NCI-H526 treated with DMSO at 0.1 percent for 48 hours (cell line): Measurements from ENCODE around the gene MISP.
A peak's percentile ranks its signal among the peaks of the same experiment; 100 is the strongest.
"Not testable (repeated sequence)": the region's sequence is repeated elsewhere in the genome, so short reads cannot be mapped to it uniquely, and the experiment has no call there.

Experiments
- DNase-seq: peaks from one replicate; lab custom pipeline; 2025; lab: John Stamatoyannopoulos, UW

Gene MISP

DNA sequence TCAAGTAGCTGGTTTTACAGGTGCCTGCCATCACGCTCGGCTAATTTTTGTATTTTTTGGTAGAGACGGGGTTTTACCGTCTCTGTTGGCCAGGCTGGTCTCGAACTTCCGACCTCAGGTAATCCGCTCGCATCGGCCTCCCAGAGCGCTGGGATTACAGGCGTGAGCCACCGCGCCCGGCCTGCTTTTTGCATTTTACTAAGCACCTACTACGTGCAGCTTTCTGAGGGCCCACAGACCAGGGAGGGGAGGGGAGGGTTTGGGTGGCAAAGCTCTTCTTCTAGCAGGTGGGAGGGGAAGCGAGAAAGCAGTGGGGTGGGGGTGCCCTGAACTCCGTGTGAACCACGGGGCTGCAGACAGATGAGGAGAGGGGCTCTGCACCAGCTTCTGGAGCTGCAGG, 27.2 kb upstream of the MISP start:
- no peak for DNase-seq

DNA sequence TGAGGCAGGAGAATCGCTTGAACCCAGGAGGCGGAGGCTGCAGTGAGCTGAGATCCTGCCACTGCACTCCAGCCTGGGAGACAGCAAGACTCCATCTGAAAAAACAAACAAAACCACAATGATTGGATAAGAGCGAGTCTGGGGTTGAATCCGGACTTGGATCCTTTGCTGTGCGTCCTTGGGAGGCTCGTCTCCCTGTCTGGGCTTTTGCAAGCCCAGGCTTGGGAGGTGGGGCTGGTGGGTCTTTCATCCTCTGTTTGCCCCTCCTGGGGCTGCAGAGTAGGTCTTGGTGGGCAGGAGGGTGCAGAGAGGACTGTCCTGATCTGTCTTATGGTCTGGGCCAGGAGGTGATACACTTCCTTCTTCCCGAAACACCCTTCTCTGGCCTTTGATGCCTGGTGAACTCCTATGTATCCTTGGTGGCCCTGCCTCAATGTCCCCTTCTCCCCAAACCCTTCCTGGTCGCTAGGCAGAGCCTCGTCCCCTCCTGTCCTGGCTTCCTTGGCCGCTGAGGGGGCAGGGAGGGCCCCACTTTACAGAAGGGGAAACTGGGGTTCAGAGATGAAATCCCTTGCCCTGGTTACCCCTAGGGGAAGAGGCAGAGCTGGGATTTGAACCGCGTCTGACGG, 25.3 kb upstream of the MISP start:
- DNase-seq, result no peak

GRCh38 chr19:726993-727956, 23.6 kb upstream of the MISP start:
- no peak for DNase-seq

DNA sequence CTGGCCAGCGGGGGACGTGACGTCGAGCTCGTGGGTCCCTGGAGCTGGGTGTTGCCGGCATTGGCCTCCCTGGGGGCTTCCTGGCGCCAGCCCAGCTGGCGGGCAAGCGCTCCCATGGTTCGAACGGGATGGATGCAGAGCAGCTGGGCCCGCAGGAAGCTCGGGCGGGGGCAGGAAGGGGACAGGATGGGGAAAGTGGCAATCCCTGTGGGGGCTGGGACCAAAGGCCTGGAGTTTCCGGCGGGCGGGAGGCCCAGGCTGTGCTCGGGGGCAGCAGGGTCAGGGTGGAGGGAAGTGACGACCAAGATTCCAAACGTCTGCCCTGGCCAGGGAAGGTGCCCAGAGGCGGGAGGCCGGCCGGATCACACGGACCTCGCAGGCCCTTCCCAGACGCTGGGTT, 22.9 kb upstream of the MISP start:
- DNase-seq, result no peak

DNA sequence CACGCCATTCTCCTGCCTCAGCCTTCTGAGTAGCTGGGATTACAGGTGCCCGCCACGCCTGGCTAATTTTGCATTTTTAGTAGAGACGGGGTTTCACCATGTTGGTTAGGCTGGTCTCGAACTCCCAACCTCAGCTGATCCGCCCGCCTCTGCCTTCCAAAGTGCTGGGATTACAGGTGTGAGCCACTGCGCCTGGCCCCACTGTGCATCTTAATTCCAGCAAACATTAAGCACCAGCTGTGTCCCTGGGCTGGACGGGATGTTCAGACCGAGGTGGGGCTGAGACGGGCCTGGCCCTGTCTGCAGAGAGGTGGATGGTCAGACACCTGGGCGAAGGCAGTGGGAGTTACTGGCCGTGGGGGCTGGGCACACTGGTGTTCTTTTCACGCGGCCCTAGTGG, 21.3 kb upstream of the MISP start:
- DNase-seq, result not testable (repeated sequence)

DNA sequence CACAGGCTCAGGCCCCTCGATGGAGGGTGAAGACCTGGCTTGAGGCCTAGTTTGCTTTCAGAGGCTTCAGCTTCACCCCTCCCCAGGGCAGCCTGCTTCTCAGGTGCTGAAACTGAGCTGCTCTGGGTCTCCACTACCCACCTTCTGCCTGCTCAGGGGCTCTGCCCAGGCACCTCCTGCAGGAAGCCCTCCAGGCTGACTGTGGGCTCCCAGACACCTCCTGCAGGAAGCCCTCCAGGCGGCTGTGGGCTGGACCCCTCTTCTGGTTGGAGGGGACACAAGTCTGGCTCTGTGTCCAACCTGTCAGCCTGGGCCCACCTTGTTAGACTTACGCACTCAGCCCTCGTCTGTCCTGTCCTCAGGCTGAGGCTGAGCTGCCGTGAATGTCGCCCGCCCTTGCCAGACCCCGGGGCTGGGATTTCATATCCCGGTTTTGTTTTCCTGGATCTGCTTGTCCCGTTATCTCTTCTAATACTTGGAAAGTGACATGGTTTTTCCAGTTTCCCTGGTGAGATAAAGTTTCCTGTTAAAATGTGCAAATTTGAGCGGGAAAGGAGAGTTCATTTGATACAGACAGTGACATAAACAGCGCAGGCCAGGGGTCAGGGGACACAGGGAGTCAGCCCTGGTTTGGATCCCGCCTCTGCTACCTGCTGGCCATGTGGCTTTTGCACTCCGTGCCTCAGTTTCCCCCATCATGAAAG, 20.8 kb upstream of the MISP start:
- DNase-seq, result no peak

GRCh38 chr19:731000-731399, 19.9 kb upstream of the MISP start:
- DNase-seq, result no peak

- no peak for DNase-seq
Observed at GRCh38 chr19:732148-733069, 18.5 kb upstream of the MISP start.

GRCh38 chr19:734716-735115, 16.2 kb upstream of the MISP start:
- no peak for DNase-seq

- no peak for DNase-seq
Observed at GRCh38 chr19:736125-736524, 14.8 kb upstream of the MISP start.

GRCh38 chr19:737591-738093, 13.3 kb upstream of the MISP start:
- DNase-seq, result no peak

GRCh38 chr19:738509-739128, 12.3 kb upstream of the MISP start:
- DNase-seq, result no peak

DNA sequence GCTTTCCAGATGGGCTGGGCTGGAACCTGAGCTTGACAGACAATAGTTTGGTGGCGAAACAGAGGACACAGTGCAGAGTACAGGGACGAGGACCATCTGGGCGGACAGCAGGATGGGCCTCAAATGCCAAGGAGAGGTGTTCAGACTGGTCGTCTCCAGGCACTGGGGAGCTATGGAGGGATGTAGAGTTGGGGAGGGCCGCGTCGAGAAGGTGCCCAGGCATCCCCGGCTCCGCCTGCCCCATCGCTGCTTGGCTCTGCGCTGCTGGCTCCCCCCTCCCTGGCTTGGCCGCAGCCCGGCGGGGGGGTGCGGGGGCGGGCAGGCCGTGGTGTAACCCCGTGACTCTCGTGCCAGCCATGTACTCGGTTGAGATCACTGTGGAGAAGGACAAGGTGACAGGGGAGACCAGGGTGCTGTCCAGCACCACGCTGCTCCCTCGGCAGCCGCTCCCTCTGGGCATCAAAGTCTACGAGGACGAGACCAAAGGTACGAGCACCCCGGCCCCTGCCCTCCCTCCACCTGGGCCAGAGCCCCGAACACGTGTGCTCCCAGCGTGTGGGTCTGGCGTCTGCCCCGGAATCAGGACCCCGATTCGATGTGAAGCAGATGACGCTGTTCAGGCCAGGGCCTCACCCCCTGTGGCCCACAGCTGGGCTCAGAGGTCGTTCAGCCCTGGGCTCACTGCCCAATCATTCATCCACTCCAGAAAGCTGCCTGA, 10.8 kb upstream of the MISP start:
- no peak for DNase-seq

DNA sequence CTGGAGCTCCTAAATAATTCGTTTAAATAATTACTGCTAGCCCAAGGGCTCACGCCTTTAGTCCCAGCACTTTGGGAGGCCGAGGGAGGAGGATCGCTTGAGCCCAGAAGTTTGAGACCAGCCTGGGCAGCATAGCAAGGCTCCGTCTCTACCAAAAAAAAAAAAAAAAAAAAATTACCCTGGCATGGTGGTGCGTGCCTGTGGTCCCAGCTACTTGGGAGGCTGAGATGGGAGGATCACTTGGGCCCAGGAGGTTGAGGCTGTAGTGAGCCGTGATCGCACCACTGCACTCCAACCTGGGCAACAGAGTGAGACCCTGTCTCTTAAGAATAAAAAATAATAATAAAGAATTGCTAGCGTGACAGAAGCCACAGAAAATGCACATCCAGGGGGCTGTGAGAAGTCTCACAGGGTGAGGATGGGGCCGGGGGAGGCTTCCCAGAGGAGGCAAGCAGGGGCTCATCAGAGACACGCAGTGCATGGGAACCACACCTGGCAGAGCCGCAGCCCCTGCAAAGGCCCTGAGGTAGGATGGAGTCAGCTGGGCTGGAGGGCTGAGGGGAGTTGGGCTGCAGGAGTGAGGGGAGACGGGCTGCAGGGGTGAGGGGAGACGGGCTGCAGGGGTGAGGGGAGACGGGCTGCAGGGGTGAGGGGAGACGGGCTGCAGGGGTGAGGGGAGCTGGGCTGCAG, 10.0 kb upstream of the MISP start:
- not testable (repeated sequence) for DNase-seq

DNA sequence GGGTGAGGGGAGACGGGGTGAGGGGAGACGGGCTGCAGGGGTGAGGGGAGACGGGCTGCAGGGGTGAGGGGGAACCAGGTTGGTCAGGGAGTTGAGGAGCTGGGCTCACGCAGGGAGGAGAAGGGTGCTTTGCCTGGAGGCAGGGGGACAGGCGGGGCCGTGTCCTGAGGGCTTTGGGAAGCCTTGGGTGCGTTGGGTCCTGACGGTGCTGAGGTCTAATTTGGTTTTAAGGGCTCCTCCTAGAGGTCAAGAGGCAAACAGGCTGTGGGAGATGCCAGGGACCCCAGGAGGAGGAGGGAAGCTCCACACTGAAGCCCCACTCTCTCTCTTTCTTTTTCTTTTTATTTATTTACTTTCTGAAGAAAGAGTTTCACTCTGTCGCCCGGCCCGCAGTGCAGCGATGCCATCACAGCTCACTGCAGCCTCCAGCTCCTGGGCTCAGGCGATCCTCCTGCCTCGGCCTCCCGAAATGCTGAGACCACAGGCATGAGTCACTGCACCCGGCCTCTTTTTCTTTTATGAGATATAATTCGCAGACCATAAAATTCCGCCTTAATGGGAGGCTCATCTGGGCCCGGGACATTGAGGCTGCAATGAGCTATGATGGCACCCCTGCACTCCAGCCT, 9.3 kb upstream of the MISP start:
- no peak for DNase-seq

DNA sequence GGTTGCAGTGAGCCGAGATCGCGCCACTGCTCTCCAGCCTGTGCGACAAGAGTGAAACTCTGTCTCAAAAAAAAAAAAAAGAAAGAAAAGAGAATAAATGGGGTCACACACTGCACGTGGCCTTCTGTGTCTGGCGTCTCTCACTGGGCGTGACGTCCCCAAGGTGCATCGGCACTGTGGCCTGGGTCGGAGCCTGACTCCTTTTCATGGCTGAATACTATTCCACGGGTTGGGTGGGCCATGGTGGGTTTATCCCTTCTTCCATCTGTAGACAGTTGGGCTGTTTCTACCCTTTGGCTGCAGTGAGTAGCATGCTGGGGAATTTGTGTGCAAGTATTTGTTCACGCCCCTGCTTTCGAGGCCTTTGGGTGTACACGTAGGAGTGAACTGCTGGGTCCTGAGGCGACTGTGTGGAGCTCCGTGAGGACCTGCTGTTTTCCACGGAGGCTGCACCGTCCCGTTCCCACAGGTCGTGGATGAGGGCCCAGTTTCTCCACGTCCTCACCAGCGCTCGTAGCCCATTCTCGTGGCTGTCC, 8.3 kb upstream of the MISP start:
- no peak for DNase-seq

GRCh38 chr19:743168-743687, 7.7 kb upstream of the MISP start:
- DNase-seq, result peak; percentile 25

DNA sequence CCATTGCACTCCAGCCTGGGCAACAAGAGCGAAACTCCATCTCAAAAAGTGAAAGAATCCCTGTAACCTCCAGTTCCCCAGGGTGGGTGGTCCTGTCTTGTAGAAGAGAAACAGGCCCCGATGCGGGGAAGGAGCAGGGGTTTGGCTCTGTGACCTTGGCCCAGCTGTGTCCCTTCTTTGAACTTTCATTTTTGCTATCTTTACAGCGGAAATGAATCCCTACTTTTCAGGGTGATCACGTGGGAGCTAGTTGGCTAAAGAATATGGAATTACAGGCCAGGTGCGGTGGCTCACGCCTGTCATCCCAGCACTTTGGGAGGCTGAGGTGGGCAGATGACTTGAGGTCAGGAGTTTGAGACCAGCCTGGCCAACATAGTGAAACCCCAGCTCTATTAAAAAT, 5.8 kb upstream of the MISP start:
- not testable (repeated sequence) for DNase-seq
